GM19240 (cell line): ENCODE measurements around the gene F11R.
"Not testable (repeated sequence)": the region's sequence is repeated elsewhere in the genome, so short reads cannot be mapped to it uniquely, and the experiment has no call there.

Source experiments
- DNase-seq: peaks from one replicate; pipeline ENCODE4 v3.0.0; 2011; ENCODE audit warnings: low spot score; ENCODE audit not compliant: insufficient read length

F11R gene

DNA sequence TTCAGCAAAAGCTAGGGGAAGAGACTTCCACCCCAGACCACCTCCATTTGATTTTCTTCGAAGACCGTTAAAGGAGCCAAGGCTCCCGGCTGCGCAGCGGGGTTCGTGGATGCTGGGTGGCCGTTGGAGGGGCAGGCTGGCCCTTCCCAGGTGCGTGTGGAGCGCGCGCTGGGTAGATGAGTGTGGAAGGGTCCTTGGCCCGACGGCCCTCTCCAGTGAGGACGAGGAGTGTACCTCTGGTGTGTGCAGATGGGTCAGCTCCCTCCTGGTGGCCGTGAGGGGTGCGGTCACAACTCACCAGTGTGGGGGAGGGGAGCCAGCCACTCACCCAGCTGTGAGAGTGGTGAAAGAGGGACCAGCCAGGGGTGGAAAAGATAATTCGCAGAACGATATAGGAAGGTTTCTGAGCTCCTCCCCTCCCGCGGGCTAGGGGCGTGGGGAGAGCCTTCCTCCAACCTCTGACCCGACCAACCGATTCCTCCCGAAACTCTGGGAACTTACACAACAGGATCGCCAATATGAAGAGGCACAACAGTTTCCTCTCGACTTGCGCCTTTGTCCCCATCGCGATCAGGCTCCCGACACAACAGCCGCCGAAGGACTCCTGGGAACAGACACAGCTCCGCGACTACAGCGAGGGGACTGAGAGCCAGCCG, at the start of gene F11R:
F11R (minus strand) TSS at position 644 of the 656 bp plus-strand sequence; CDS start at position 565, 79 bp downstream.
- no peak for DNase-seq

DNA sequence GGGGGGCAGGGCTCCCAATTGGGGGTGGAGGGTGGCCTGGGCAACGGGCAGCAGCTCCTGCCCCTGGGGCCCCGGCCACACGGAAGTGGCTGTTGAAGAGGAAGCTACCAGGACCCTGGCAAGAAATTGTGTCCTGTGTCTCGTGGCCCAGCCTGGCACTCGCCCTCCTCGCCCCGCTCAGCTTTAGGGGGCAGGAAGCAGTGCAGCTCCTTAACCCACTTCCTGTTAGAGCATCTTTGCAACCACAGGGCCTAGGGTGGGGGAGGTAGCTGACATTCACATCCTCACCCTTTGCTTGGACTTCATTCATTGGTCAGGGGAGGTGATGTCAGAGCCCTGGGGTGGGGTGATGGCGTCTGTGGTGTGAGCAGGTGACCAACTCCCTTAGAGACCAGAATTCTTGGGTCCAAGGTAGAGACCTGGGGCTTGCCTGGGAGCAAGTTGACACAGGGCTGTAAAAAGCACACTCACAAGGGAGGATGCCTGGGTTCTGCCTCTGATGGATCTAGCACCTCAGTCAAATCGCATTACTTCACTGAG, 48.8 kb upstream of the F11R start, which contains the start of gene ARHGAP30:
ARHGAP30 (minus strand) TSS at position 161 of the 540 bp plus-strand sequence. CDS start 267 bp downstream, outside the sequence.
- peak; percentile 99 for DNase-seq

DNA sequence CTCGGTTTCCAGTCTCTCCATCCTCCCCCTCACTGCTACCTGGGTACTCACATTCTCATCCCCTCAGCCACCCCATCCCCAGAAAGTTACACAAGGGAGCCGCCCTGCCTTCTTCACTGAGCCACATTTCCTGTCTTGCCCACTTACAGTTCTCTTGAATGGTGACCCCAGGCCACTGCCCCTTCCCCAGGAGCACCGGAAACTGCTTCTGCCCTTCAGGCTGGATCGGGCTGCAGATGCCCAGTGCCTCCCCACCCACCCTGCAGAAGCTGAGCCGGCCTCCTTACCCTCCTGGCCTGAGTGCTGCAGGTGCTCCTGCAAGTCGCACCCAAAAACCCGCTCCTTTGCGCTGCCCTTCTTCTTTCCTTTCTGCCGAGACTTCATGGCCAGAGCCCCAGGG, 48.3 kb upstream of the F11R start:
- DNase-seq = no peak

DNA sequence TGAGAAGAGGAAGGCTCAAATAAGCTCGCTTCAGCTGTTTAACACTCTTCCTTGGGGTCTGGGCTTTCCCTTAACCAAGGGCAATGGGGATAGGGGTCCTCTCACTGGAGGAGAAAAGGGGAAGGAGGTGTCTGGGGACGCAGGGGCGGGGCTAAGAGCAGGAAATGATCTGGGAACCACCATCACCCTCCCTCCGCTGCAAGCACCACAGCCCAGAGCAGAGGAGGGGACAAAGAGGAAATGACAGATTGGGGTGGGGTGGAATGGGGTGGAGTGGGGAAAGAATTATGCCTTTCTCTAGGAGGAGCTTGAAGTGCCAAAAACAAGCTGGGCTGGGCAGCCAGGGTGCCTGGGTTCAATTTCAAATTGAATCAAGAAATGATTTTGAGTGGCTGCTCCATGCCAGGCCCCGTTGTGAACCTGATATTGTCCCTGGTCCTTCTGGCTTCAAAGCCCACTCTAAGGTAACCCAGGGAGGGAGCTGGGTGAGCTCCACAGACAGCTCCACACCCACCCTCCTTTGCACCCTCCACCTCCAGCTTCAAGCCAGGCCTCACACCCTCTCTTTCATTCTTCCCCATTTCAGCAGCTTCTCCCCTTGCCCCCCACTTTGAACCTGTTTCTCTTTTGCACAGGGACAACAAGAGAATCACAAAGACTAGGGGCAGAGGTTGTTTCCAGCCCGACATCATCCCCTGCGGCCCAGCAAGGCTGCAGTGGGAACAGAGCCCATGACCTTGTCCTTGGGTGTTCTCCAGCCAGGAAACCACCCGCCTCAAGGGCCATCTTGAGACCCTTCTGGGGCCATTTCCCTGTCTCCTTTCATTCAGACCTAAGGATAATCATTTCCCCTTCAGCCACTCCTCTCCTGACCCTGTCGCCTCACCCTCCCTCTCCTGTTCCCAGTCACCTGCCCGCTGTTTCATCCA, 47.6 kb upstream of the F11R start:
- peak; percentile 70 for DNase-seq

DNA sequence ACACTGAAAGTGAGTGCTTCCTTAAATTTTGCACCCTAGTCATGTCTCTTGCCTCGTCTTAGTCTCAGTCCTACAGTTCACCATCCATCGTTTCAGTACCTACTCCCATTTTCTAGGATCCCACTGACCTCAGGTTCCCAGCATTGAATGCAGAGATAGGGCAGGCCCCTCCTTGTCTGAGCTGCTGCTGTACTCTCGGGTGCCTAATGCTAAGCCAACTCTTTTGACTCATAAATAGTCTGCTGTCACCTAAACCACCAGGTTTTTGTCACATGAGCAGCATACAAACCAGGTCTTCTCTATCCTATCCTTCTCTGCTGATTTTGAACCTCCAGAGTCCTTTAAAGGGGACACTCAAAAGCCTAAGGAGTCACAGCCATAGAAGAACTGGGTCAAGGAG, 45.7 kb upstream of the F11R start:
- DNase-seq = no peak

DNA sequence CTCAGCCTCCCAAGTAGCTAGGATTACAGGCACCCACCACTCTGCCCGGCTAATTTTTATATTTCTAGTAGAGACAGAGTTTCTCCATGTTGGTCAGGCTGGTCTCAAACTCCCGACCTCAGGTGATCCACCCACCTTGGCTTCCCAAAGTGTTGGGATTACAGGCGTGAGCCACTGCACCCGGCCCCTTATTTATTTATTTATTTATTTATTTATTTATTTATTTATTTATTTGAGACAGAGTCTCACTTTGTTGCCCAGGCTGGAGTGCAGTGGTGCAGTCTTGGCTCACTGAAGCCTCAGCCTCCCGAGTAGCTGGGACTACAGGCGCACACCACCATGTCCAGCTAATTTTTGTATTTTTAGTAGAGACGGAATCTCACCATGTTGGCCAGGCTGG, 44.7 kb upstream of the F11R start:
- DNase-seq = not testable (repeated sequence)

DNA sequence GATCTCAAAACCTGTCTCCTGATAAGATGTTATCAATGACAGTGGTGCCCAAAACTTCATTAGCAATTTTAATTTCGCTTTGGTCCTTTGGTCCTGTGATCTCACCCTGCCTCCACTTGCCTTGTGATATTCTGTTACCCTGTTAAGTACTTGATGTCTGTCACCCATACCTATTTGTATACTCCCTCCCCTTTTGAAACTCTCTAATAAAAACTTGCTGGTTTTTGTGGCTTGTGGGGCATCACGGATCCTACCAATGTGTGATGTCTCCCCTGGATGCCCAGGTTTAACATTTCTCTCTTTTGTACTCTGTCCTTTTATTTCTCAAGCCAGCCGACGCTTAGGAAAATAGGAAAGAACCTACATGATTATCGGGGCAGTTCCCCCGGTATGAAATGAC, 43.0 kb upstream of the F11R start:
- not testable (repeated sequence) for DNase-seq

DNA sequence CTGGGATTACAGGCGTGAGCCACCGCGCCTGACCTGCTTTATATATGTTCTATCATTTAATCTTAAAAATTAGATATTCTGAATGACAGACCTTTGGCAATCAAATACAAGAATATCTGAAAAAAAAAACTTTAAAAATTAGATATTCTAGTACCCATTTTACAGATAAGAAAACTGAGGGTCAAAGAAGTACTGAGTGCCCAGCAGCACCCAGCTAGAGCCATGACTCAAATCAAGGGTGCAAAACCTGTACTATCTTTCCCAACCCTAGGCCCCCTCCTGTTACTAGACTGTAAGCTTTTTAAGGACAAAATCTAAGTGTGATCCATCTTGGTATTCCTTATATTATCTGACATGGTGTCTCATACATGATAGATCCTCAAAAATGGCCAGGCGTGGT, 40.5 kb upstream of the F11R start:
- no peak for DNase-seq

DNA sequence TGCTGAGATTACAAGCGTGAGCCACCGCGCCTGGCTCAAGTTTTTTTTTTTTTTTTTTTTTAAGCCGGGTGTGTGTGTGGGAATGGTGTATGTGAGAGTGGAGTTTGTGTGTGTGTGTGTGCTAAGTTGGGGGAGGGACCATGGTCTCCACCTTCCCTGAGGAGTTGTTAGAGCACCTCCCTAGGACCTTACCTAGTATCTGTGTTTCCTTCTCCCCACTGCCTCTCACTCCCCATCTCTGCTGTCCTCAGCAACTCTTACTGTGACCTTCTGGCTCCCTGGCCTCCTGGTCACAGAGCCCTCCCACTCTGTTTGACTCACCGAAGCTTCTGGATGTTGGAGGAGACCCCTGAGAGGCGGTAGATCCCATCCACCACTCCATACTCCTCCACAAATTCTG, 38.3 kb upstream of the F11R start:
- DNase-seq = no peak

DNA sequence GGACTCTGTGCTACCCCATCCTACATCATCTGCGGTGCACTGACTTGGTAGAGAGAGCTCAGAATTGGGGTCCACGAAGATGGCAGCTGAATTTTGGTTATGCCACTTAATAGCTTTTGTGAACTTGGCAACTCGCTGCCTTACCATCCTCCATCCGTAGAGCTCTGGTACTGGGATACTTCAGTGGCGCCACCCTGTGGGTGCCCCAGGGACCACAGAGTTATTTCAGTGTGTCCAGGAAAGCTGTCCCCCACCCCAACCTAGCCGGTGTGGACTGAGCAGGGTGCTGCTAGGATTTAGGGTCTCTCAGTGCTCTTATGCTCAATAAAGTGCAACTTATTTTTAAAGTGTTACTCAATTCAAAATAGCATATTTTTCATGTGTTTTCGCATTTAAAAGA, 33.9 kb upstream of the F11R start:
- DNase-seq = no peak

DNA sequence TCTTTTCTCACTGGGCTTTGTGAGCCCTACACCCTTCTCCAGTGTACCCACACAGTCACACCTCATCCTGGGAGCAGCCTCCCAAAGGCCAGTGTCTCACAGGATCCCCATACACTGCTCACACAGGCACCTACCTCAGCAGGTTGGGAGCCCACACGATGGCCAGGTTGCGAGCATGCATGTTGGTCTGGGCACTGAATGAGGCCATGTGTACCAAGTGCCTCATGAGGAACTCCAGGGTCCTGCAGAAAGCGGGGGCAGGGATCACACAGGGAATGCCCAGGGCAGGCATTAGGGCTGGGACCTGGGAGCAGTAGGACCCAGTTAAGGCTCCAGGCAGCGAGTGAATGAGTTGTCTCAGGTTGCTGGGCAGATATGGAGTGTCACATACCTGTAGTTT, 33.3 kb upstream of the F11R start:
- DNase-seq = no peak

DNA sequence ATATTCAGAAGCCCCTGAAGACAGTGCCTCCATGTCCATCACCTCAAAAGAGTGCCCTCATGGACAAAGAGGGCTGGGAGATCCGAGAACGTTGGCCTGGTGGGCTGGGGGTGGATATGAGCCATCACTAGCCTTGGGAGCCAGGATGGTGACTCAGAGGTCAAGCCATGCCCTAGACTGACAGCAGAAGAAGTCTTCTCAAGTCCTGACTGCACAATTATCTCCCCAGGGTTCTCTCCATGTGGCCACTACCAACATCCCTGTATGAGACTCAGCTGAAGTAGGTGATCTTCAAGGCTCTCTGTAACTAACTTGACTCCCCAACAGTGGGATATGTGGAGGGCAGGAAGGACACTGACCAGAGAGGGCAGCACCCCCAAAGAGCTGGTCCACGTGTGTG, 31.9 kb upstream of the F11R start:
- no peak for DNase-seq

DNA sequence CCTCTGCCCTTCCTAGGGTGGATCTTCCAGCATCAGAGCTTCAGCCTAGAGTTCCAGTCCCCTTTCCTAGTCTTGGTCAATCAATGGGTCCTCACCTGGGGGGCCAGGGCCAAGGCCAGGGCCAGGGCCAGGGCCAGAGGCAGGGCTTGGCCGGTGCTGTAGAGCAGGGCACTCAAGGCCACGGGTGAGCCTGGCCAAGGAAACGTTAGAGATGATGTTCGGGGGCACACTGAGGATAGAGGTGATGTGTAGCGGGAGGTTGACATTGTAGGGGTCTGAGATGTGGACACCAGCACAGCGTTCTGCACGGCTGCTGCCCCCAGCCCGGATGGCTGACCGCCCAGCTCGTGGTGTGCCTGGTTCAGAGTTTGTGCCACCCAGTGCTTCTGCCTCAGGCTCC, 30.3 kb upstream of the F11R start:
- DNase-seq = no peak

DNA sequence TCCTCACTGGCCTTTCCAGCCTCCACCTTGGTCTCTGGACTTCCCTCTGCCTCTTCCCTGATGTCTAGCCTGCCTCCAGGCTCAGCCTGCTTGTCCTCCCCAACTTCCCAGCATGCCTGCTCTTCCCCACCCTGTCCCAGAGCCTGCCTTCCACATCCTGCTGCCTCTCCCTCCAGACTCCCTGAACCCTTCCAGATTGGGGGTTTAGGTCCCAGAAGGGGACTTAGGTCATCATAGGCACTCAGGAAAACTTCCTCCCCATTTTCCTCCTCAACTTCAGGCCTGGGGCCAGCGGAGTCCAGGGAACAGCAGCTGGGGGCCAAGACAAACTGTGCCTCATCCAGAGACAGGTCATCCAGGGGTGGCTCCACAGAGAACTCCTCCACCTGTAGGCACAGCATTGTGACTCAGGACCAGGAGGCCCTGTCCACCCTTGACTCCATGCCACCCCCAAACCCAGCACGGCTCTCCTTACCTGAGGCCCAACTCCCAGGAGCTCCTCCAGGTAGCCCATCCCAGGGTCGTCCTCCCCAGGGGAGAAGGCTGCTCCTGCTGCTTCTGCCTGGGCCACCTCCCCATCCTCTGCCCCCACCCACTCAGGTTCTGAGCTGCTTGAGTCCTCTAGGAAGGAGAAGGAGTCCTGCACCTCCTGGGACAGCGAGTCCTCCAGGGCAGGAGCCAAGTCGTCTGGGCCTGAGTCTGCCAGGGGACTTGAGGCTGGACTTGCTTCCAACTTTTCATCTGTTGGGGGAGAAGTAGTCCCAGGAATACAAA, 28.2 kb upstream of the F11R start:
- DNase-seq = no peak

DNA sequence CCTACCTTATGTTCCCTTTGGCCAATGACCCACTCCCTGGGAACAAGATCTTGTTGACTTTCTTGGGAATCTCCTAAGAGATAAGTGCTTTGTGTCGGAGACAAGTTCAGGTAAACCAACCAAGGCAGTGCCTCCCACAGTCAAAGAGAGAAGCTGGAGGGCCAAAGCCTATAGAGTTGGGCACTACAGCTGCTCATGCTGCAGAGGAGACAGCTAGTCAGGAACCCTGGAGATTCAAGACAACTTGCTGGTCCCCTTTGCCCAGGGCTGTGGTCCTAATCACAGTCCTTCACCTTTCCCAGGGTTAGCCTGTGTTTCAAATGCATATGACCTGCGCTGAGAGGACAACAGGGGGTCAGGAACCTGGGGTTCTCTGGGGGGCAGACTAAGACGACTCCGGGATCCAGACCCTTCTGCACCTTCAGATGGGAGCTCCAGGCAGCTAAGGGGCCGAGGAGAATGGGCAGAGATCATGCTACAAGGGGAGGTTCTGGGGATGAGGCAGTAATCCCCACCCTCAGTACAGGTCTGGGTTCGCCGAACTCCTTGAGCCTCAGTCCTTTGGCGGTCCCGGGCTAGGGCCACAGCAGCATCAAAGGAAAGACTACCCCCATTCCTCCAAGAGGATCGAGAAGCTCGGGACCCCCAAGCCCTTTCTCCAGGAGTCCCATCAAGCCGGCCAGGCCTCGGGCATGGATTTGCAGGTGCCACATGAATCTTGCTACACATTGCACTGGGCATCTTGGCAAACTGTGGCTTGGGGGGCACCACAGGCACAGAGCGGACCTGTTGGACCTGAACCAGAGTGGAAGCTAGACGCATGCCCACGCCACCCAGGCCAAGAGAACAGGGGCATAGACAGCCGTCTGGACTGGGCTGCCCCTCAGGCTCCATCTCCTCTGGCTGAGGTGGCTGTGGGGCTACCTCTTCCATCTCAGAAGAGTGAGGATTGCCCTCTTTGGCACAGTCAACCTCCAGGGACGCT, 26.8 kb upstream of the F11R start:
- no peak for DNase-seq

DNA sequence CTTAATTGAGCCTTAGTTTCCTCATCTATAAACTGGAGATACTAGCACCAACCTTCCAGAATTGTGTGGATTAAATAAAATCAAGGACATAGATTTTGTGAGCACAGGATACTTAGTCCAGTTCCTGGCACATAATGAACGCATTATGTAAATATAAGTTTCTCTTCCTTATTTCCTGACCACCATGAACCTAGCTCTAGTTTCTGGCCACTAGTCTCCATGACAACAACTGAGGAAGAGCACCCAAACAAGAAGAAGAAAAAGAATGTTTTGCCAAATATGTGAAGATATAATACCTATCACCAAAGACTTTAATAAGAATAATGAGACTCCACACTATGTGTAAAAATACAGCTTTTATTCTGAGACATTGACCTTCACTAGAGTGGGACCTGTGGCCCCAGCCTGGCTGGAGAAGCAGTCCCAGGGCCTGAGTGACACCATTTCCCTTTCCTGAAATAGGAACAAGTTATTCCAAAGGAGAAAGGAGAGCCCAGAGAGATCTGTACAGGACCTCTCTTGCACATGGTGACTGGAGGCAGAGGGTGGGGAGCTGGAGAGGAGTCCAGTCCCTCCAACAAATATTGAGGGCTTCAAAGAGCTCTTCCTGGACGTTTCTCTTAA, 25.8 kb upstream of the F11R start:
- DNase-seq = no peak

DNA sequence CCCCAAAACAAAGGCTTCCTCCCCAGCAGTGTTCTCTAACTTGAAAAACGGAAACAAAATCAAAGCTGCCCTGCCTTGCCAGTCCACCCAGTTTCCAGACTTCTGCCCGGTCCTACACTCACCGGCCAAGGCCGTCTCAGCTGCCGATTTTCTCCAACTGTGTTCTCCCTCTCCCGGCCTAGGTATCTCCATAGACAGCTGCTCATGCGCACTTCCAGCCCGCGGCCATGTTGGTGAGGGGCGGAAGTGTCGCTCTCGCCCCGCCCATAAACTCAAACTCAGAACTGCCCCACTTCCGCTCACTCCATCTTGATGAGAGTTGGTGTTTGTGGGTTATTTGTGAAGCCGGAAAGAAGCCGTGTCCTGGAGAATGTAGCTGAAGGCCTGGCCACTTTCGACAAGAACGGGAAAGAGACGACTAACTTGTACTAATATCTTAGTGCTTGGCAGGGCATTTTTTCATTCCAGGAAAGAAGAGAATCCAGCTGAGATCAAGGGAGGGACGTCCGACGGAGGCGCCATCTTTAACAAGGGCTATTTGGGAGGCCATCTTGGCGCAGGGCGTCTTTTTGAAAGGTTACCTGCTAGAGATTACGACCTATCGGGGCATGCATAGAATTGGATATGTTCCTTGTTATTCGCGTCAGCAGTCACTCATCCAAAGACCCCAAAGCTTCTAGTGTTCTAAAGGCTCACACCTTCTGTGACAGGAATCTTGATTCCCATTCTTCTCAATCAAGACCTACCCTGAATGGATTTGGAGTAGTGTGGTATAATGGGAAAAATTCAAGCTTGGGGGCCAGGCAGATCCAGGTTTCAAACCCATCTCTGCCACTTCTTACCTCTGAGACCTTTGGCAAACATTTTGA, 25.0 kb upstream of the F11R start, which contains the start of gene USF1:
USF1 (minus strand) TSS at position 242 of the 869 bp plus-strand sequence. CDS start 2,702 bp downstream, outside the sequence.
- peak; percentile 76 for DNase-seq

DNA sequence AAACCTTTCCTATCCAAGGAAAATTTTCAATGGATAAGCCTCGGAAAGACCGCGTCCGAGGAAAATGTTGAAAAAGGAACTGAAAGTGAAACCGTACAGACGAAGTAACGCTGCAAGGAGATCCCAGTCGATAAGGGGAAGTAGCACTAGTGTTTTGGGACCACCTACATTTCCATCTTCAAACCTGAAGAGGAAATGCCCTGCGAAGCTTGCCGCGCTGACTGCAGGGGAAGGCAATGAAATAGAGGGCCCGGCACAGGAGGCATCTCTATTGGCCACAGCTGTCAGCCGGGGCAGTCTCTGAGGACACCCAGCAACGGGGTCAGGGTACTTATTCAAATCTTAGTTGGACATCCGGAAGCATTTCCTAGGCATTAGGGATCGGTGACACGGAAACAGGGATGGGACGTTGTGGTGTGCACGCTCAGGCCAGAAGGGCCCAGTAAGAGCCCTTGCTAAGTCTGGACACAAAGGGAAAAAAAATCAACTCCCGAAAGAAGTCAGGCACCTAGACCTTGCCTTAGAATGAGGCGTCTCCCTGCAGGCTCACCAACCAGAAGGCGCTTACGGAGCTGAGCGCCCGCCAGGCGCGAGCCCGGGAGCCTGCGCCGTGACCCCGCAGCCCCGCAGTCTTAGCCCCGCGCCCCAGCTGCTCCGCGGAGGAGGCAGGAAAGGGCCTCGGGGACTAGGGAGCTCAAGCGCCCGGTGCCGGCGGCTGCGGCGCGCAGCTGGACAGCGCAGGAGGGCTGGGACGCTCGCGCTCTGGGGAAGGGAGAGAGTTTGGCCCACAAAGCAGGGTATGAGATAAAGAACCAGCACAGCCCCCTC, 24.2 kb upstream of the F11R start:
- no peak for DNase-seq
